ENCODE results near the gene BCR.
"Not testable (repeated sequence)": the region's sequence is repeated elsewhere in the genome, so short reads cannot be mapped to it uniquely, and the experiment has no call there.

BCR gene

DNA sequence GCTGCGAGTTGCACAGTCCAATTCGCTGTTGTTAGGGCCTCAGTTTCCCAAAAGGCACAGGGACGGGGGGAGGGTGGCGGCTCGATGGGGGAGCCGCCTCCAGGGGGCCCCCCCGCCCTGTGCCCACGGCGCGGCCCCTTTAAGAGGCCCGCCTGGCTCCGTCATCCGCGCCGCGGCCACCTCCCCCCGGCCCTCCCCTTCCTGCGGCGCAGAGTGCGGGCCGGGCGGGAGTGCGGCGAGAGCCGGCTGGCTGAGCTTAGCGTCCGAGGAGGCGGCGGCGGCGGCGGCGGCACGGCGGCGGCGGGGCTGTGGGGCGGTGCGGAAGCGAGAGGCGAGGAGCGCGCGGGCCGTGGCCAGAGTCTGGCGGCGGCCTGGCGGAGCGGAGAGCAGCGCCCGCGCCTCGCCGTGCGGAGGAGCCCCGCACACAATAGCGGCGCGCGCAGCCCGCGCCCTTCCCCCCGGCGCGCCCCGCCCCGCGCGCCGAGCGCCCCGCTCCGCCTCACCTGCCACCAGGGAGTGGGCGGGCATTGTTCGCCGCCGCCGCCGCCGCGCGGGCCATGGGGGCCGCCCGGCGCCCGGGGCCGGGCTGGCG, at the start of gene BCR:
Gene BCR (plus strand): TSS at position 209 of the 592 bp plus-strand sequence. CDS start 452 bp downstream, outside the sequence.
- DNase-seq = peak; percentile 47

DNA sequence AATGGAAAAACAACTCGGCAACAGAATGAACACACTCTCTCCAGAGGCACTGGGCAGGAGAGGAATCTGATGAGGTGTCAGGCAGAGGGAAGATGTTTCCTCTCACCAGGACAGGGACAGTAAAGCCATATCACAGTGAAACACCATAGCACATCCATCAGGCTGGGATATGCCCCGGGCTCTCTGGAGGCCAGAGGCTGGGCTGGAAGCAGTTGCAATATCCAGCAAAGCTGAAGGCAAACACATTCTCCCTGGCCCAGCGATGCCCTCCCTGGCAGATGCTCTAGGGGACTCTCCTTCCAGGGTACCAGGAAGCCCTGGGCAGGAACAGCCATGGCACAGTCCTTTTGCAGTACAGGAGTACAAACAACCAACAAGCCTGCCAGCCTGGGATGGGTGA, 49.6 kb upstream of the BCR start:
- DNase-seq = no peak

DNA sequence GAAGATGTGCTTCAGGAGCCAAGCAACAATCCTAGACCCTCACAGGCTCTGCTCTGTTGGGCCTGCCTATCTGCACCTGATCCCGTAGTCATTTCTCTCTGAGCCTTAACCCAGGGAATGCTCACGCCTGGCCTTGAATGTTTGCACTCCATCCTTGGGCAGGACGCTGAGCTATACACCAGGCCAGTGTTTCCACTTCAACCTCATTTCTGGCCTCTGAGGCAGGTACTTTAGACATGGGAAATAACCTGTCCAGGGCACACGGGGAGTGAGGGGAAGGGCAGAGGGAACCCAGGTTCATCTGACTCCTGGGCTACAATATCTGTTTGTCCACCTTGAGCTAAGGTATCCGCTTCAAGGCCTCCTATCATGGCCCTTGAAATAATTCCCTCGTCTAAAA, 48.4 kb upstream of the BCR start:
- no peak for DNase-seq

DNA sequence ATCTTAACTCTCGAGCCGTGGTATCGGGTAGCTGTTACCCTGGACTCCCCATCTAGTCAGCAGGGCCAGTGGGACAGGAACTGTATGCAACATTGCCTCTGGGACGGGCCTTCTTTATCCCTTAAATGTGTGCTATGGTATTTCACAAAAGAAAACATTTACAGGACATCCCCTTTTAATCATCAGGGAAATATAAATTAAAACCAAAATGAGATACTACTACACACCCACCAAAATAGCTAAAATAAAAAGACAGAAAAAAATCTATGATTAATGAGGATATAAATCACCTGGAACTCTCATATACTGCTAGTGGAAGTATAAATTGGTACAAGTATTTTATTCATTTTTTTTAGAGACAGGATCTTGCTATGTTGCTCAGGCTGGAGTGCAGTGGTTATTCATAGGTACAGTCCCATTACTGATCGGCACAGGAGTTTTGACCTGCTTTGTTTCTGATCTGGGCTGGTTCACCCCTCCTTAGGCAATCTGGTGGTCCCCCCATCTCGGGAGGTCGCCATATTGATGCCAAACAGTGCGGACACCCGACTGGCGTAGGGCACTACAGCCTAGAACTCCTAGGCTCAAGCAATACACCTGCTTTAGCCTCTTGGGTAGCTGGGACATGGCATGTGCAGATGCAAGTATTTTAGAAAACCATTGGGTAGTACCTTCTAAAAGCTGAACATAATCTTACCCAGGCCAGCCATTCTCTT, 47.8 kb upstream of the BCR start:
- DNase-seq = no peak

DNA sequence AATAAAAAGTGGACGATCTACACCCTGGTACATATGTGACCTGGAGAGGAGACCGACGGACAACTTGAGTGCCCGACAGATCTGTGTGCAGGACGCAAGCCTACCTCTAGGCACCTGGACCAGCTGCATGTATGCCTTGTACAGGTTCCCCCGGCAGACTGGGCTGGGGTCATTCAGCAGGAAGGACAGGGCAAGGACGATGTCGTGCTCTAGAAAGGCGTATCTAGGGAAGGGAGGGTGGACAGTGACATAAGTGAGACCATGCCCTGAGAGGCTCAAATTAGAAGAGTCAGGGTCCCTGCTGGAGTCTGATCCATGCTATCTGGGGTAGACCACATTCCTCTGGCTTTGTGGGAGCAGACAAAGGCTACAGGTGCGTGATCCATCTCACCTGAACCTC, 46.4 kb upstream of the BCR start:
- DNase-seq = no peak

DNA sequence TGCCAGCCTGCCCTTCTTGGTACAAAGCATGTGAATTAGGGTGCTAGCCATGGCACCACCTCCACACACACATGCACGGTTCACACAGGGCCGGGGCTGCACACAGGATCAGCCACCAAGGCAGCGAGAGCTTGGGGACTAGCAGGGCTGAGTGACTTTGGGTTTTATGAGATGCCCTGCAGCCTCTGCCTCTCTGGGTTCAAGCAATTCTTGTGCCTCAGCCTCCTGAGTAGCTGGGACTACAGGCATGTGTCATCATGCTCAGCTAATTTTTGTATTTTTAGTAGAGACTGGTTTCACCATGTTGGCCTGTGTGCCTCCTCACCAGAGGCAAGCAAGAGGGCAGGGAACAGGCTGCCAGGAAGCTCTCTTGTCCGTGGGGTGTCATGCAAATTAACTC, 43.3 kb upstream of the BCR start:
- not testable (repeated sequence) for DNase-seq

DNA sequence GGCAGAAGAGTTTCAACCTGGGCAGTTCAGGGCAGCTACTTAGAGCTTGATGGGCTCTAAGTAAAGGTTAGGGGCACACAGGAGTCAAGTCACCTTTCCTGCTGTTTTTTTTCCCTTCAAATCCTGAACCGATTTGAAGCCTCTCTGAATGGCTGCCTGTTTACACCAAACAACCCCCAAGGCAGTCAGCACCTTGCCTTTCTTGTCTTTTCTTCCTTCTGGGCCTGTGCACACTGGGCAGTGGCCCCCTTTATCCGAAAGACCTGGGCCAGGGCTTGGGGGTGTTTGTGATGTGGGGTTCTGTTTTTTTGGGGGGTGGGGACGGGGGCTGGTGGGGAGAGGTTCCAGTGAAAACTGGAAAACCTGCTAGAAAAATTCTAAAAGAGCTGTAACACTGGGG, 42.8 kb upstream of the BCR start:
- no peak for DNase-seq

DNA sequence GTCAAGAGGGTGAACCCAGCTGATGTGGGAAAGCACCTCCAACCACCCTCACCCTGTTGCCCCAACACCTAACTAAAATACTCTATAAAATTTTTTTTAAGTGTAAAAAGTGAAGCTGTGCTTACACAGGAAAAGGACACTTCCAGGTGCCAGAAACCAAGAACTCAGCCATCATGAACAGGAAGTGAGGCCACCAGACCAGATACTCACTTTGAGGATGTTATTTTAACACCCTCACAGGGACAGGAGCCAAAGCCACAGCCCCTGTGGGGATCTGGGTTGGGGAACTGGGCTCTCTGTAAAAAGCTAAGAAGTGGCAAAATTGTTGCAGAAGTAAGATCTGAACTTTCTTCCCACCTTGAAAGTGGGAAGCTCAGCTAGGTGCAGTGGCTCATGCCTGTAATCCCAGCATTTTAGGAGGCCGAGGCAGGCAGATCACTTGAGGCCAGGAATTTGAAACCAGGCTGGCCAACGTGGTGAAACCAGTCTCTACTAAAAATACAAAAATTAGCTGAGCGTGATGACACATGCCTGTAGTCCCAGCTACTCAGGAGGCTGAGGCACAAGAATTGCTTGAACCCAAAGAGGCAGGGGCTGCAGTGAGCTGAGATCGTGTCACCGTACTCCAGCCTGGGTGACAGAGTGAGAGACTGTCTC, 42.3 kb upstream of the BCR start:
- peak; percentile 26 for DNase-seq

DNA sequence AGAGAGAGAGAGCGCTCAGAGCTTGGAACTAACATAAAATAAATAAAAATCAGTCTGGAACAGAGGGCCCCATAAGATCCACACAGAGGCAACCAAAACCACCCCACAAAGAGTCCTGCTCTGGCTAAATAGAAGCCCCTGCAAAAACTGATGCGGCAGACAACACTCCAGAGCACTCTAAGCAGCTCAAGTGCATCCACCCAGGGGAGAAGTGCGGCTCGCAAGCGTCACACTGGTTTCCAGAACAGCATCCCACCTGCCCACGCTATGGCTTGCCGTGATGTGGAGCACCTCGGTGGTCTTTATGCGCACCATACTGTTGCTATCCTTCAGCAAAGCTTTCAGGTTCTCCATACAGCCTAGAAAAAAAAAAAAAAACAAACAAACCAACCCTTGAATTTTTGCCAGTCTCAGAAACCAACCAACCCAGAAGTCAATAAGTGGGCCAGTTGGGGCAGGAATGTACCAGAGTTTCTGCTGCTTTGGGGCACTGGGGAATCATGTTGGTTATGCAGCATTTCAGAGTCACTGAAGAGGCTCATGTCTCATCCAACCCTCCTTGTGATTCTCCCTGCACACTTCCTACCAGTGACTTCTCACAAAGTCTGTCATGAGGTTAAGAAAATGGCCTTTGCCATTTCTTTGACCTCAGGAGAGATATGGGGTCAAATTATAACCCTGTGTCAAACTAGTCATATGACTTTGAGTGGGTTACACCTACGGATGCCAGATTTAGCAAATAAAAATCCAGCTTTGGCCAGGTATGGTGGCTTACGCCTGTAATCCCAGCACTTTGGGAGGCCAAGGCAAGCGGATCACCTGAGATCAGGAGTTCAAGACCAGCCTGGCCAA, 41.5 kb upstream of the BCR start:
- DNase-seq = no peak

DNA sequence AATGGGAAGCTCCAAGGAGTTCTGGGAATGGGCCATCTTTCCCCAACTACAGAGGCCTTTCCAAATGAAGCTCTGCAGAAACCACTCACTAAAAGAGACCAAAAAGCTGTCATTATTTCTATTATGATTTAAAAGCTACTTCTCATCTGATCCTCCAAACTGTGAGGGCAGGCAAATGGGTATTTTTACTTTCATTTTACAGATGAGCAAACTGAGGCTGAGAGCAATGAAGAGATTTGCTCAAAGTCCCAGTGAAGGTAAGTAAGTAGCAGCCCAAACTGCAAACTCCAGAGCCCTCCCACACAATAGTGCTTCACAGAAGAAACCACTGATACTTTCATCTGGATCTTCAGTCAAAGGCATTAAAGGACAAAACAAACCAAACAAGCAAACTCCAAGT, 39.9 kb upstream of the BCR start:
- no peak for DNase-seq

DNA sequence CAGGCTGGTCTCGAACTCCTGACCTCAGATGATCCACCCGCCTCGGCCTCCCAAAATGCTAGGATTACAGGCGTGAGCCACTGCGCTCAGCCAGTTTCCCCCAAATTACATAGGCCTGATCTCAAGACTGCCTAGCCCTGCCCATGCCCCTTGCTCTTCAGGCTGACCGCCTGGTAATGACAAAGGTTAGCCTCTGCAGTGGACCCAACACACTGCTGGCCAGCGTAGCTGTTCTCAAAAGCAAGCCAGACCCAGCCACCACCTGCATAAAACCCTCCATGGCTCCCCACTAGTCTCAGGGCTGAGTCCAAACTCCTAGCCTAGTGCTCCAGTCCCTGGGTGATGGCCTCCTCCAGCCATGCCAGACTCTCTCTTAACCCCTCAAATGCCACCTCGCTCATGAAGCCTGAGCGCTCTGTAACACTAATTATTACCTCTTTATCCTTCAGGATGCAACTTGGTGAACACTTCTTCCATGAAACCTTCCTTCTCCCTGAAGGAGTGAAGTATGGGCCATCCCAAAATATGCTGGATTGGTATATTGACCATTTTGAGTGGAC, 37.7 kb upstream of the BCR start:
- no peak for DNase-seq

DNA sequence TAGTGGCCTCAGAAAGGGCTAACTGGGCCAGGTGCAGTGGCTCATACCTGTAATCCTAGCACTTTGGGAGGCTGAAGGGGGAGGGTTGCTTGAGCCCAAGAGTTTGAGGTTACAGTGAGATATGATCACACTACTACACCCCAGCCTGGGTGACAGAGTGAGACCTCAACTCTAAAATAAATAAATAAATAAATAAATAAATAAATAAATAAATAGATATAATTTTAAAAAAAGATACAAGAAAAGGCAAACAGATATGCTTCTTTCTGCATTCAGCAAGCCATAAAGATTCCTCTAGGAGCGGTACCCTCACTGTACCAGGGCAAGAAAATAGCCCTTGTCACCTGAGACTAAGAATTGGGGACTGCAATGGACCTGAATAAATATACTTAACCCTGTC, 37.2 kb upstream of the BCR start:
- no peak for DNase-seq

DNA sequence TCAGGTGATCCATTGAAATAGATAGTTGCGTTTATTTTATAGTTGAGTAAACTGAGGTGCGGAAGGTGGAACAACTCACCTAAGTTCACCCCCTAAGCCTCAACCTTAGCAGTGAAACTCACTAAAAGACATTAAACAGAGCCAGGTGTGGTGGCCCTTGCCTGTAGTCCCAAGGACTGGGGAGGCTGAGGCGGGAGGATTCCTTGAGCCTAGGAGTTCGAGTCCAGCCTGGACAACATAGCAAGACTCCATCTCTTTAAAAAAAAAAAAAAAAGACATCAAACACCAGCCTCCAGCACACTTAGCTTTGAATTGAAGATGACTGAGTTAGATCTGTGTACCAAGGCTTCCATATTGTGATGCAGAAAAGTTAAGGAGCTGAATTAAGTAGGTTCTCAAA, 35.9 kb upstream of the BCR start:
- DNase-seq = no peak

DNA sequence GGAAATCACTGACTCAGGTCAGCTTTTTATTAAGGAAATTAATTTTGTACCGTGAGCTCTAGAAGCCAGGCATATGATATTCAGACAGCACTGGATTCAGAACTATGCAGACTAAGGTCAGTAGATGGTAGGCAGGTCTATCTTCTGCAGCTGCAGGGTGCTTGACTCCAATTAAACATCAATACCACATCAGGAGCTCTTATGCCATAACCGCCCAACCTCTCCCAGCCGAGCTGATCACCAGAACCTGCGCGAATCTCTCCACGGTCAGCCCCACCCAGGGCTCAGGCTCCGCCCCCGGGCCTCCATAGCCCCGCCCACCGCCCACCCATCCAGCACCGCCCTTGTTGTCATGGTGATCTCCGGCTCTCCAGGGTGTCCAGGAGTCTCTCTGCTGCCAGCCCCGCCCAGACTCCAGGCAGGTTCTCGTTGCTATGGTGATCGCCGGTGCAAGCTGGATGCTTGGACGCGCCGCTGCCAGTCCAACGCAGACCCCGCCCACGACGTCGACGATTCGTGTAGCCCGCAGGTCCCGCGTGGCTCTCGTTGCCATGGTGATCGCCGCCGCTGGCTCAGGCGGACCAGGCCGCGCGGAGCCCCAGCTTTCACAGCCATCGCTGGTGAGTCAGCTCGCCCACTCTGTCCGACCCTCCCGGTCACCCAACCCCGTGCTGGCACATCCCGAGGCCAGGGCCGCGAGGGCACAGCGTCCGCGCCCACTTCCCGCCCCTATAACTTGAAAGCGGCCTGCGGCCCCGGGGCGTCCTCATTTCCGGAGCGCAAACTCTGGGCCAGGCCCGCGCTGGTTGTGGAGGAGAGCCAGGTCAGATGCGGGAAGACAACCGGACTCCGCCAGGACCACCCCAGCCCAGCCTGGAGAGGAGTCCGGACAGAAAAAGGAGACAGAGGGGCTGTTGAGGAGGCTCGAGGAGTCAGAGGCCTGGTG, 35.1 kb upstream of the BCR start, which contains the start of gene RAB36:
Gene RAB36 (plus strand): TSS at position 546 of the 946 bp plus-strand sequence. CDS start 1,140 bp downstream, outside the sequence.
- DNase-seq = peak; percentile 79

DNA sequence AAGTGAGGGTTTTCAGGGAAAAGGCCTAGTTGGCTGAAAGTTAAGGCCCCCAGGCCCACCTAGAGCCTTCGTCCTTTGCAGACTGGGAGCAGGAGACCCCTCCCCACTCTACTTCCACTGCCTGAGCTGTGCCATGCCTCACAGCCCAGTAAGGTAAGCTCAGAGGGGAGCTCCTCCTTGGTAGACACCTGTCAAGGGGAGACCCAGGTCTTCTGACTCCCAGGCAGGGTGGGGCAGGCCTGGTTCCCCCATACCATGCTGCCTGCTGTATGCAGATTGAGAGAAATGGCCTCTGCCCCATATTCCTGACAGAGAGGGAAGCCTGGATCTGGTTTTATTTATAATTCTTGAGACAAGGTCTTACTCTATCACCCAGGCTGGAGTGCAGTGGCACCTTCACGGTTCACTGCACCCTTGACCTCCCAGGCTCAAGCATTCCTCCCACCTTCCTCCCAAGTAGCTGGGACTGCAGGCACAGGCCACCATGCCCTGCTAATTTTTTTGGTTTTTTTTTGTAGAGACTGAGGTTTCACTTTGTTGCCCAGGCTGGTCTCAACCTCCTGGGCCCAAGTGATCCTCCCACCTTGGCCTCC, 34.3 kb upstream of the BCR start:
- DNase-seq = no peak

DNA sequence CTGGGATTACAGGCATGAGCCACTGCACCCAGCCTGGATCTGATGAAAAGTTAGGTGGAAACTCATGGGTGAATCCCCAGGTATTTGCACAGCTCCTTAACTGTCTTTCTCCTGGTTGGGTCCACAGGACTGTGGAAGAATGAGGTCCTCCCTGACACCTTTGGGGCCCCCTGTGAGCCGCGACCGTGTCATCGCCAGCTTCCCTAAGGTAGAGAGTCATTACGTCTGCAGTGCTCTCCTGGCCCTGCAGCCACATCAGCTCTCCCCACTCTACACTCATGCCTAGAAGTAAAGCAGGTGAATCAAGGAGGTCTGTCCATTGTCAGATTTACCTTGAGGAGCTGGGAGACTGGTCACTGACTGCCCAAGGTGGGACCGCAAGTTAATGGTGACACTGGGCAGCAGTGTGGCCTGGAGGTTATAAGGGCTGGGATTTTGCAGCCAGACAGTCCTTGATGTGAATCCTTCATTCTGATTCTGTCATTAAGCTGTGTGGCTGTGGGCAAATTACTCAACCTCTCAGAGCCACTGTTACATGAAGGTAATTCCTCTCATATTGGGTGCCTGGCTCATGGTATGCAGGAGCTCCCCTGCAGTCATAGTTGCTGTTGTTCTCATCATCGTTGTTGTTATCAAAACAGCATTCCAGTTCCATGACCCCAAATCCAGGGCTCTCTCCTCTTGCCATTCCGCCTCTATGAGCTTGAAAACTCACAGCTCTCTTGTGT, 33.7 kb upstream of the BCR start:
- DNase-seq = no peak

DNA sequence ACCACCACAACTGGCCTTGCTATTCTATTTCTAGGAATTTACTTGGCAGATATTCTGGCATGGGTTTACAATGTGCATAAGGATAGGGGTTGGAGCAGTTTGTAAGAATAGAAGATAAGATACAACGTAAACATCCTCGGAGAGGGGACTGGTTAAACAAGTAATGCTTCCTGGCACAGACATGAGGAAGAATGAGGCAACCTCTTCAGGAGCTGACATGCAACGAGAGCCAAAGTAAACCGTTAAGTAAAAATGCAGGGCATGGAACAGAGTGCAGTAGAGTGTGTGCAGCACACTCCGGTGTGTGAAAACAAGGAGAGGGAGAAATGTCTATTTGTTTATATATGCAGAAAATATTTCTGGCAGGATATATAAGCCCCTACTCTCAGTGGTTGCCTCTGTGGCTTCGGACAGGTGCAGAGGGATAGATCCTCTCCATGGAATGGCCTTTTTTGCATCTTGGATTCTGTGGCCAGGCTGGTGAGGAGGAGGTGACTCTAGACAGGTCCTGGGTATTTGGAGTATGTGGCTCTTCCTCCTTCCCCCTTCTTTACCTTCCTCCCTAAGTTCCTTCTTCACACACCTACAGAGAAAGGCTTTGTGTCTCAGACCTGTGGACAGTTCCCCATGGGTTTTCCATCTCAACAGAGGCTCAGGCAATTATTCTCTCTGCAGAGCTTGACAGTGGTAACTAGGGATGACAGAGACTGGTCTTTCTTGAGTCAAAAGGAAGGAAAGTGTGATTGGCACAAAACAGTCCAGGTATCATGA, 32.5 kb upstream of the BCR start:
- no peak for DNase-seq

DNA sequence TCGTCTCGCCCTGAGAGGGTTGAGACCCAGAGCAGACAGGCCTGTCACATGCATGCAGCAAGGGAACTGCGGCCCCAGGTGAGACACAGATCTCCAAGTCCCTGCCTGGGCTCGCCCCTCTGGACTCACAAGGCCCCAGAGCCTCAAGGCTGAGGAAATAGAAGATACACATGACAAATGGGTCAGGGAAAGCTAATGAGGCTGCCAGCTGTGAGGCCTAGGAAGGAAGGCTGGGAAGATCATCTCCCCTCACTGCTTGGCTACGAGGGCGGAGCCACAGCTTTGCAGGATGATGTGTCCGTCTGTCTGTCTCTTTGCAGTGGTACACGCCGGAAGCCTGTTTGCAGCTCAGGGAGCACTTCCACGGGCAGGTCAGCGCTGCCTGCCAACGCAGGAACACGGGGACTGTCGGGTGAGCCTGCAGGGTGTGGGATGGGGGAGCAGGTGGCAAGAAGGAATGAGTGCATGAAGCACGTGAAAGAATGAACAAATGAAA, 30.5 kb upstream of the BCR start:
- DNase-seq = no peak

DNA sequence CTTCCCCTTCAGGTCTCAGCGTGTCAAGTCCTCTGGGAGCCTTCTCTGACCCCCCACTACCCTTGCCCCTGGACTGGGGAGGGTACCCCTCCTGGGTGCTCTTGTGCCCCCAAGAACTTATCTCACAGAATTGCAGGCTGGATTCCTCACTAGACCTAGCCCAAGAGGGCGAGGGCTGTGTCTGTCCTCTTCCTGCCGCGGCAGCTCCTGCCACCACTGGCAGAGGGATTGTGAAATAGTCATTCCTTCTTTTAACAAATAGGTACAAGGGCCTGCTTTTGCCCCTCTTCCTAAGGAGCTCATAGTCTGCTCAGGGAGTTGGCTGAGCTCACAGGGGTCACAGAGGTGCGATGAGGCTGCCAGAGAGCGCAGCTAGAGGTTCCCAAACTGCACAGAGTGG, 29.5 kb upstream of the BCR start:
- DNase-seq = no peak

DNA sequence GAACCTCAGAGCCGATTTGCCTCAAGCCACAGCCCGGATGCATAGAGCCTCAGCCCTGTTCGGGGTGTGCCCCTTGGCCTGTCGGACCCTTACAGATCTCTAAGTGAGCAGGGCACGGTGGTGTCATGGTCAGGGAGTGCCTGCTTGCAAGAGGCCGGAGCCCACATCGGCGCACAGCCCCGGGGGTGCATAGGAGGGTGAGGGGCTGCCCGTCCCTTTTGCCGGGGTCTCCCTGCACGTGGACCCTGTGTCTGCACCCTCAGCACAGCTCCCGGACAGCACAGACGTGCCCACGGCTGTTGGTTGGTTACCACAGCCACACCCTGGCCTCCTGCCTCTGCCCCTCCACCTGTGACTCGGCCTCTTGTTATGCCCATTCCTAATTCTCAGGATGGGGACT, 28.5 kb upstream of the BCR start:
- DNase-seq = no peak
